GM23338 (cell line): ENCODE results near the gene PHLDB1.

Experiments used
- CREB1 ChIP-seq: fragments of 250-450 bp; sonication (Bioruptor Pico); IDR thresholded peaks from 2 replicates; pipeline ENCODE4 v1.5.0; 2020; ENCODE audit warnings: low read depth, mild to moderate bottlenecking, moderate library complexity
- CTCF ChIP-seq, 2 experiments: fragments of 200-600 bp in 1 of 2; sonication (generic) in 1 of 2; conservative IDR thresholded peaks; 2 replicates each; pipeline versions ENCODE4 v1.5.1 to v1.6.1; 2016 to 2017; ENCODE audit warnings: antibody characterized with exemption in 2 of 2, low read depth in 2 of 2, mild to moderate bottlenecking in 2 of 2, moderate library complexity in 1 of 2
- EZH2 ChIP-seq: fragments of 200-600 bp; sonication (generic); IDR thresholded peaks from one replicate; pipeline ENCODE4 v1.8.0; 2017; ENCODE audit warnings: antibody characterized with exemption, mild to moderate bottlenecking, low read depth; ENCODE audit not compliant: unreplicated experiment
- EZH2phosphoT487 ChIP-seq: fragments of 200-600 bp; sonication (generic); IDR thresholded peaks from one replicate; pipeline ENCODE4 v1.8.1; 2018; ENCODE audit warnings: antibody characterized with exemption; ENCODE audit not compliant: unreplicated experiment
- JUNB ChIP-seq: IDR thresholded peaks from one replicate; pipeline ENCODE4 v1.6.1; 2016; ENCODE audit warnings: antibody characterized with exemption; ENCODE audit not compliant: unreplicated experiment
- NANOG ChIP-seq: IDR thresholded peaks from 2 replicates; pipeline ENCODE4 v1.6.1; 2016; ENCODE audit warnings: antibody characterized with exemption, borderline replicate concordance
- POLR2AphosphoS5 ChIP-seq: IDR thresholded peaks from 2 replicates; pipeline ENCODE4 v1.6.1; 2016; ENCODE audit warnings: antibody characterized with exemption, low read depth
- REST ChIP-seq: IDR thresholded peaks from one replicate; pipeline ENCODE4 v1.6.1; 2018; ENCODE audit warnings: antibody characterized with exemption; ENCODE audit not compliant: unreplicated experiment
- ZNF462 ChIP-seq: fragments of 250-450 bp; sonication (Bioruptor Pico); IDR thresholded peaks from 2 replicates; pipeline ENCODE4 v1.5.0; 2020; ENCODE audit warnings: mild to moderate bottlenecking, moderate library complexity

GRCh38 chr11:118625976-118626375 lies 18.6 kb downstream of the PHLDB1 start:
- TF ChIP-seq CTCF (conservative IDR thresholded peaks at IDR 0.05; ENCODE audit: low read depth in 2 of 2) (no peak), NANOG (no peak), EZH2 (no peak), REST (no peak), POLR2AphosphoS5 (no peak), EZH2phosphoT487 (no peak), CREB1 (CRISPR knock-in tag) (no peak), JUNB (no peak), ZNF462 (CRISPR knock-in tag) (no peak)
